ENCODE results near the gene DTD2. TPM values are rescaled to one million over a fixed set of nuclear protein-coding genes. Genes with fewer than 3 reads are reported as not detected.
A peak's percentile ranks its signal among the peaks of the same experiment; 100 is the strongest.

DTD2 gene
- total RNA-seq, 2 donors from 2014 or later = 12.7 to 14.9 TPM

DNA sequence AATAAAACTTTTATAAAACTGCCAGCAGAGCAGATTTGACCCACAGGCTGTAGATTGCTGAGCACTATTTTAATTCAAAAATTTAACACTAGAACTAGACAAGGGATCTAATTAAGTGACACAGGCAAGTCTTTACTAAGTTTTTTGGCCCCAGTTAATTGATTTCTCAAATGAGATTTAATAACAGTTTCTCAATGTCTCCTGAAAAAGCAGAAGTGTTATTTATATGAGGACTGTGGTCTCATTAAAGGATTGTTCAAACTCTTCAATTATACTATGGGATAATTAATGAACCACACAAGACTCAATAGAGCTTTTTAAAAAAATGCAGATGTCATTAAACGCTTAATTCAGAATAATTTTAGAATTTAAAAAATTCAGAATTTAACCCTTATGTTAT, 38.9 kb downstream of the DTD2 start:
- no peak overlapping the region for H3K9ac ChIP-seq (ENCODE audit: extremely low read depth, low read length, poor library complexity, severe bottlenecking)
- no peak overlapping the region for H3K27ac ChIP-seq (ENCODE audit: low read depth, low read length)
- TF ChIP-seq CTCF (conservative IDR thresholded peaks at IDR 0.05) = no peak
- no peaks in the 10 kb centered on the region for H3K4me1 ChIP-seq (ENCODE audit: control insufficient read depth, insufficient read depth, low read length)
- no peak for DNase-seq
- WGBS, 2 experiments (ENCODE audit: insufficient coverage in 1 of 2, insufficient read length in 1 of 2) = no CpG with 5 or more reads among the region's 1 CpG
- H3K36me3 Mint-ChIP-seq (ENCODE audit: low read depth) = peaks cover 3% of the 10 kb centered on the region
- no peaks in the 10 kb centered on the region for H3K36me3 ChIP-seq (ENCODE audit: control insufficient read depth, insufficient read depth, low read length)
- H3K27me3 ChIP-seq (ENCODE audit: control insufficient read depth, insufficient read depth, low read length, poor library complexity, severe bottlenecking) = no peaks in the 10 kb centered on the region
- H3K4me3 Mint-ChIP-seq = no peak overlapping the region
- H3K4me3 ChIP-seq (ENCODE audit: low read length) = peak overlapping the region; percentile 70
- H3K9me3 ChIP-seq (ENCODE audit: control insufficient read depth, low read length) = no peaks in the 10 kb centered on the region
- peaks cover 11% of the 10 kb centered on the region for H3K4me1 Mint-ChIP-seq
- no peak overlapping the region for H3K27ac Mint-ChIP-seq
- no peaks in the 10 kb centered on the region for H3K27me3 Mint-ChIP-seq (ENCODE audit: insufficient read depth)
- no peaks in the 10 kb centered on the region for H3K9me3 Mint-ChIP-seq

- no peak for DNase-seq
- no peaks in the 10 kb centered on the region for H3K27me3 Mint-ChIP-seq (ENCODE audit: insufficient read depth)
- Histone ChIP-seq H3K27me3 (ENCODE audit: control insufficient read depth, insufficient read depth, low read length, poor library complexity, severe bottlenecking) (no peaks in the 10 kb centered on the region), H3K4me1 (ENCODE audit: control insufficient read depth, insufficient read depth, low read length) (no peaks in the 10 kb centered on the region), H3K9me3 (ENCODE audit: control insufficient read depth, low read length) (no peaks in the 10 kb centered on the region), H3K36me3 (ENCODE audit: control insufficient read depth, insufficient read depth, low read length) (no peaks in the 10 kb centered on the region), H3K27ac (ENCODE audit: low read depth, low read length) (no peak overlapping the region), H3K4me3 (ENCODE audit: low read length) (no peak overlapping the region), H3K9ac (ENCODE audit: extremely low read depth, low read length, poor library complexity, severe bottlenecking) (no peak overlapping the region)
- no peak overlapping the region for H3K27ac Mint-ChIP-seq
- no peak for TF ChIP-seq CTCF (conservative IDR thresholded peaks at IDR 0.05)
- H3K36me3 Mint-ChIP-seq (ENCODE audit: low read depth) = peaks cover 6% of the 10 kb centered on the region
- no peak overlapping the region for H3K4me3 Mint-ChIP-seq
- WGBS, 2 experiments (ENCODE audit: insufficient coverage in 1 of 2, insufficient read length in 1 of 2) = 93% methylated on average over 1 of the region's 1 CpG; no CpG with 5 or more reads in 1 of the 2 experiments
- peaks cover 20% of the 10 kb centered on the region for H3K4me1 Mint-ChIP-seq
- H3K9me3 Mint-ChIP-seq = no peaks in the 10 kb centered on the region
Observed at GRCh38 chr14:31414190-31414833, 43.0 kb downstream of the DTD2 start.

DNA sequence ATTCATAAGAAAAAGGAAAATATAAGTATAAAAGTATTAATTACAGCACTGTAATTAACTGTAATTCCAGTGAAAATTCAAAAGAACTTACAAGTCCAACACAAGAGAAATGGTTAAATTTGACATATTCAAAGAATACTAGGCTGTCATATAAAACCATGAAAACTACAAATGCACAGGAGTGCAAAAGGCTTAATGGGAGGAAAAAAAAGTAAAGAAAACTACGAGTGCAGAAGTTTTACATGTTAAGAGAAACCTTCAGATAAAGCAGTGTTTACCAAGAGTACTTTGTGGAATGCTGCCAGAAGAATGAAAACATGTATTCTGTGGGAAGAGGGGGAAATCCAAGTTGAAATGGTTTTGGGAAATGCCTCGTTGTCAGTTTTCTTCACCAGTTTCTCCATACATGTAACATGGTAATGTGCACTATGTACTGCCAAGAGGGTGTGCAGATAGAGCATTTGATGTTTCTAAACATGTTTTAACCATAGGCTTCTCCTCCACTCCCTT, 46.0 kb downstream of the DTD2 start:
- Mint-ChIP-seq H3K9me3 (no peaks in the 10 kb centered on the region), H3K4me3 (no peak overlapping the region), H3K27ac (peak overlapping the region; percentile 76), H3K36me3 (ENCODE audit: low read depth) (peaks cover 5% of the 10 kb centered on the region), H3K4me1 (peaks cover 10% of the 10 kb centered on the region), H3K27me3 (ENCODE audit: insufficient read depth) (no peaks in the 10 kb centered on the region)
- no peaks in the 10 kb centered on the region for H3K9me3 ChIP-seq (ENCODE audit: control insufficient read depth, low read length)
- H3K27me3 ChIP-seq (ENCODE audit: control insufficient read depth, insufficient read depth, low read length, poor library complexity, severe bottlenecking) = no peaks in the 10 kb centered on the region
- no peak for TF ChIP-seq CTCF (conservative IDR thresholded peaks at IDR 0.05)
- no peak overlapping the region for H3K4me3 ChIP-seq (ENCODE audit: low read length)
- H3K9ac ChIP-seq (ENCODE audit: extremely low read depth, low read length, poor library complexity, severe bottlenecking) = no peak overlapping the region
- DNase-seq = no peak
- no peaks in the 10 kb centered on the region for H3K36me3 ChIP-seq (ENCODE audit: control insufficient read depth, insufficient read depth, low read length)
- no peaks in the 10 kb centered on the region for H3K4me1 ChIP-seq (ENCODE audit: control insufficient read depth, insufficient read depth, low read length)
- H3K27ac ChIP-seq (ENCODE audit: low read depth, low read length) = no peak overlapping the region
- WGBS, 2 experiments (ENCODE audit: insufficient coverage in 1 of 2, insufficient read length in 1 of 2) = 68 to 80% methylated on average over 1 to 2 of the region's 2 CpGs
